Measurements from ENCODE around the gene ARSB. TPM values are rescaled to one million over a fixed set of nuclear protein-coding genes. Genes with fewer than 3 reads are reported as not detected.

ARSB gene
- total RNA-seq, 4 donors from 2014 or later: 9.1 to 12.7 (median 10.7) TPM

- intact Hi-C loops (cut with DNase I; ENCODE audit: low total_unique reads): no loop called here
- DNase-seq: no peak
- Histone ChIP-seq H3K4me1 (peaks cover 0 to 8% (median 0%) of the 10 kb centered on the region in 4 donors), H3K36me3 (no peaks in the 10 kb centered on the region), H3K9me3 (peaks cover 4 to 5% of the 10 kb centered on the region in 2 donors), H3K4me3 (no peak overlapping the region), H3K27ac (no peak overlapping the region), H3K27me3 (no peaks in the 10 kb centered on the region)
- WGBS, 2 donors (ENCODE audit: low coverage in 1 of 2): 36 to 65% methylated on average over 2 to 4 of the region's 4 CpGs
- in situ Hi-C loops (cut with MboI; ENCODE audit: low pct_ligation_motif_present in 1 of 4, low pct_unique_long_range_greater_than_20kb in 1 of 4, low sequenced_read_pairs in 3 of 4): no loop called here
- no peak for TF ChIP-seq EP300 (IDR thresholded peaks at IDR 0.05; ENCODE audit: low read depth)
- TF ChIP-seq, protein P1, sequence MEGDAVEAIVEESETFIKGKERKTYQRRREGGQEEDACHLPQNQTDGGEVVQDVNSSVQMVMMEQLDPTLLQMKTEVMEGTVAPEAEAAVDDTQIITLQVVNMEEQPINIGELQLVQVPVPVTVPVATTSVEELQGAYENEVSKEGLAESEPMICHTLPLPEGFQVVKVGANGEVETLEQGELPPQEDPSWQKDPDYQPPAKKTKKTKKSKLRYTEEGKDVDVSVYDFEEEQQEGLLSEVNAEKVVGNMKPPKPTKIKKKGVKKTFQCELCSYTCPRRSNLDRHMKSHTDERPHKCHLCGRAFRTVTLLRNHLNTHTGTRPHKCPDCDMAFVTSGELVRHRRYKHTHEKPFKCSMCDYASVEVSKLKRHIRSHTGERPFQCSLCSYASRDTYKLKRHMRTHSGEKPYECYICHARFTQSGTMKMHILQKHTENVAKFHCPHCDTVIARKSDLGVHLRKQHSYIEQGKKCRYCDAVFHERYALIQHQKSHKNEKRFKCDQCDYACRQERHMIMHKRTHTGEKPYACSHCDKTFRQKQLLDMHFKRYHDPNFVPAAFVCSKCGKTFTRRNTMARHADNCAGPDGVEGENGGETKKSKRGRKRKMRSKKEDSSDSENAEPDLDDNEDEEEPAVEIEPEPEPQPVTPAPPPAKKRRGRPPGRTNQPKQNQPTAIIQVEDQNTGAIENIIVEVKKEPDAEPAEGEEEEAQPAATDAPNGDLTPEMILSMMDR (IDR thresholded peaks at IDR 0.05): no peak
- no peak for TF ChIP-seq POLR2A (IDR thresholded peaks at IDR 0.05)
Measured at GRCh38 chr5:78896132-78896531, 89.0 kb downstream of the ARSB start.

DNA sequence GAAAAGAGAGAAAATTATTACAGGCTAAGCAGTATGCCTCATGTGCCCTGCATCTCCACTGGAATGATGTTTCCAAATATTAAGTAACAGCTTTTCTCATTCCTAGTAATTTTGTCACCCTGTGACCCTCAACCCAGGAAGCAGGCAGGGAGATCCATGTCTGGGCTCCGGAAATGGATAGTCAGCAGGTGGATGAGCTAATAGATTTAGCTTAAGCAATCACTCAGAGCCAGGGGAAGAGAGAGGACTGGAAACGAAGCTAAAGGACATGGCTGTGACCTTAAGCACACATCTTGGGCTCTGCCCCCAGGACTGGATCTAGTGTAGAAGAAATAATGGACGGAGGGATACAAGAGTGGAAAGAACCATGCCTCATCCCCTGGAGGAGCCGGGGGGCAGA is 89.5 kb downstream of the ARSB start:
- no peaks in the 10 kb centered on the region for H3K36me3 ChIP-seq
- TF ChIP-seq, protein P1 (IDR thresholded peaks at IDR 0.05): no peak
- TF ChIP-seq EP300 (IDR thresholded peaks at IDR 0.05; ENCODE audit: low read depth) (no peak), POLR2AphosphoS5 (IDR thresholded peaks at IDR 0.05) (no peak), POLR2A (IDR thresholded peaks at IDR 0.05) (no peak)
- in situ Hi-C loops (cut with MboI; ENCODE audit: low pct_ligation_motif_present in 1 of 4, low pct_unique_long_range_greater_than_20kb in 1 of 4, low sequenced_read_pairs in 3 of 4) (no loop called here), intact Hi-C loops (cut with DNase I; ENCODE audit: low total_unique reads) (no loop called here)
- H3K4me1 ChIP-seq: peaks cover 0 to 8% (median 0%) of the 10 kb centered on the region in 4 donors
- 68 to 85% methylated on average over 4 of the region's 4 CpGs for WGBS, 2 donors (ENCODE audit: low coverage in 1 of 2)
- DNase-seq: no peak
- H3K9me3 ChIP-seq: peaks cover 4 to 5% of the 10 kb centered on the region in 2 donors
- no peak overlapping the region for H3K4me3 ChIP-seq
- H3K27me3 ChIP-seq: no peaks in the 10 kb centered on the region
- H3K27ac ChIP-seq: no peak overlapping the region

- Histone ChIP-seq H3K36me3 (no peaks in the 10 kb centered on the region), H3K9me3 (peaks cover 2 to 4% of the 10 kb centered on the region in 2 donors), H3K4me1 (peaks cover 0 to 8% (median 0%) of the 10 kb centered on the region in 4 donors), H3K27ac (no peak overlapping the region), H3K4me3 (no peak overlapping the region), H3K27me3 (no peaks in the 10 kb centered on the region)
- intact Hi-C loops (cut with DNase I; ENCODE audit: low total_unique reads) (no loop called here), in situ Hi-C loops (cut with MboI; ENCODE audit: low pct_ligation_motif_present in 1 of 4, low pct_unique_long_range_greater_than_20kb in 1 of 4, low sequenced_read_pairs in 3 of 4) (no loop called here)
- 57 to 71% methylated on average over 4 of the region's 4 CpGs for WGBS, 2 donors (ENCODE audit: low coverage in 1 of 2)
- TF ChIP-seq POLR2AphosphoS5 (IDR thresholded peaks at IDR 0.05) (no peak), EP300 (IDR thresholded peaks at IDR 0.05; ENCODE audit: low read depth) (no peak), POLR2A (IDR thresholded peaks at IDR 0.05) (no peak)
- TF ChIP-seq, protein P1 (IDR thresholded peaks at IDR 0.05): no peak
- no peak for DNase-seq
Measured at GRCh38 chr5:78893940-78894677, 91.0 kb downstream of the ARSB start.

DNA sequence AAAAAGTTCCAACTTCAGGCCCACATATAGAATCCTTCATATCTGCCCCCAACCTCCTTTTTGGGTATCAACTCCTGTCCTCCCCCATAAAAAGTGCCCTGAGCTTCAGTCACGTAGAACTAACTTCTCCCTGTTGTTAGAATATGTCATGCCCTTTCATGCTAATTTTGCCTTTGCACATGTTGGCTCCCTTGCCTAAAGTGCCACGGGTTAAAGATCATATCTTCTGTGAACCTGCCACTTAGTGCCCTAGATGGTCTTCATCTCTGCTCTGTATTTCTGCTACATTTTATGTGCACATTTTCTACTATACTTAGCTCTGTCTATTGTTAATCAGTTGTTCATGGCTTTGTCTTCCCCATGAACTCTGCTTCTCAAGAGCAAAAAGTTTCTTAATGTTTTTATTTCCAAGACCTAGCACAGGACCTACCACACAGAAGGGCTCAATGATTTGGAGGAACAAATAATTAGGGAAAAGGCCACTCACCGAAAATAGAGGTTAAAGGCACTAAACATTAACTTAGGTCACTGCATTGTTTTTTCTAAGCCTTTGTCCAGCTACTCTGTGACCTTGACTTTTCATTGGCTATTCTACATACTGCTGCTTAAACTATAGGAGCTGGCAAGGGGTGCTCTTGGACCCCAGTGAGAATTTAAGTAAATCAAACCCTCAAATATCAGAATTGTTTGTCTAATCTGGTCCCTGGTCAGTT is 94.3 kb downstream of the ARSB start:
- Histone ChIP-seq H3K27me3 (no peaks in the 10 kb centered on the region), H3K4me1 (peaks cover 0 to 8% (median 0%) of the 10 kb centered on the region in 4 donors), H3K9me3 (no peaks in the 10 kb centered on the region), H3K27ac (no peak overlapping the region), H3K4me3 (no peak overlapping the region), H3K36me3 (no peaks in the 10 kb centered on the region)
- intact Hi-C loops (cut with DNase I; ENCODE audit: low total_unique reads): no loop called here
- DNase-seq: no peak
- in situ Hi-C loops (cut with MboI; ENCODE audit: low pct_ligation_motif_present in 1 of 4, low pct_unique_long_range_greater_than_20kb in 1 of 4, low sequenced_read_pairs in 3 of 4): no loop called here
- TF ChIP-seq, protein P1 (IDR thresholded peaks at IDR 0.05): no peak
- TF ChIP-seq EP300 (IDR thresholded peaks at IDR 0.05; ENCODE audit: low read depth): no peak
- TF ChIP-seq POLR2AphosphoS5 (IDR thresholded peaks at IDR 0.05): no peak
- no peak for TF ChIP-seq POLR2A (IDR thresholded peaks at IDR 0.05)
- WGBS, 2 donors (ENCODE audit: low coverage in 1 of 2): 90 to 91% methylated on average over 3 of the region's 3 CpGs

Measured in transverse colon (tissue), 4 donors.